ENCODE measurements around the gene GAL3ST3. TPM values are rescaled to one million over a fixed set of nuclear protein-coding genes. Genes with fewer than 3 reads are reported as not detected.

GAL3ST3 gene
- total and polyA plus RNA-seq, 2 experiments from 2014 or later: 15.6 to 63.4 TPM

DNA sequence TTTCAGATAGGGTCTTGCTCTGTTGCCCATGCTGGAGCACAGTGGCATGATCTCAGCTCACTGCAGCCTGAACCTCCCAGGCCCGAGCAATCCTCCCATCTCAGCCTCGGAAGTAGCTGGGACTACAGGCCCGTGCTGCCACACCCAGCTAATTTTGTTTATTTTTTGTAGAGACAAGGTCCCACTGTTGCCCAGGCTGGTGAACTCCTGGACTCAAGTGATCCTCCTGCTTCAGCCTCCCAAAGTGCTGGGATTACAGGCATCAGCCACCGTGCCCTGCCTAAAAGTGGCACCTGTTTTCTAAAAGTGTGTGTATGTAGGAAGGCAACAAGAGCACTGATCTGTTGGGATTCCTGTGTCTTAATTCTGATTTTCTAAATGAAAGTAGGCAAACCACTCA lies 41.3 kb upstream of the GAL3ST3 start (continued):
- TF ChIP-seq, protein P1, sequence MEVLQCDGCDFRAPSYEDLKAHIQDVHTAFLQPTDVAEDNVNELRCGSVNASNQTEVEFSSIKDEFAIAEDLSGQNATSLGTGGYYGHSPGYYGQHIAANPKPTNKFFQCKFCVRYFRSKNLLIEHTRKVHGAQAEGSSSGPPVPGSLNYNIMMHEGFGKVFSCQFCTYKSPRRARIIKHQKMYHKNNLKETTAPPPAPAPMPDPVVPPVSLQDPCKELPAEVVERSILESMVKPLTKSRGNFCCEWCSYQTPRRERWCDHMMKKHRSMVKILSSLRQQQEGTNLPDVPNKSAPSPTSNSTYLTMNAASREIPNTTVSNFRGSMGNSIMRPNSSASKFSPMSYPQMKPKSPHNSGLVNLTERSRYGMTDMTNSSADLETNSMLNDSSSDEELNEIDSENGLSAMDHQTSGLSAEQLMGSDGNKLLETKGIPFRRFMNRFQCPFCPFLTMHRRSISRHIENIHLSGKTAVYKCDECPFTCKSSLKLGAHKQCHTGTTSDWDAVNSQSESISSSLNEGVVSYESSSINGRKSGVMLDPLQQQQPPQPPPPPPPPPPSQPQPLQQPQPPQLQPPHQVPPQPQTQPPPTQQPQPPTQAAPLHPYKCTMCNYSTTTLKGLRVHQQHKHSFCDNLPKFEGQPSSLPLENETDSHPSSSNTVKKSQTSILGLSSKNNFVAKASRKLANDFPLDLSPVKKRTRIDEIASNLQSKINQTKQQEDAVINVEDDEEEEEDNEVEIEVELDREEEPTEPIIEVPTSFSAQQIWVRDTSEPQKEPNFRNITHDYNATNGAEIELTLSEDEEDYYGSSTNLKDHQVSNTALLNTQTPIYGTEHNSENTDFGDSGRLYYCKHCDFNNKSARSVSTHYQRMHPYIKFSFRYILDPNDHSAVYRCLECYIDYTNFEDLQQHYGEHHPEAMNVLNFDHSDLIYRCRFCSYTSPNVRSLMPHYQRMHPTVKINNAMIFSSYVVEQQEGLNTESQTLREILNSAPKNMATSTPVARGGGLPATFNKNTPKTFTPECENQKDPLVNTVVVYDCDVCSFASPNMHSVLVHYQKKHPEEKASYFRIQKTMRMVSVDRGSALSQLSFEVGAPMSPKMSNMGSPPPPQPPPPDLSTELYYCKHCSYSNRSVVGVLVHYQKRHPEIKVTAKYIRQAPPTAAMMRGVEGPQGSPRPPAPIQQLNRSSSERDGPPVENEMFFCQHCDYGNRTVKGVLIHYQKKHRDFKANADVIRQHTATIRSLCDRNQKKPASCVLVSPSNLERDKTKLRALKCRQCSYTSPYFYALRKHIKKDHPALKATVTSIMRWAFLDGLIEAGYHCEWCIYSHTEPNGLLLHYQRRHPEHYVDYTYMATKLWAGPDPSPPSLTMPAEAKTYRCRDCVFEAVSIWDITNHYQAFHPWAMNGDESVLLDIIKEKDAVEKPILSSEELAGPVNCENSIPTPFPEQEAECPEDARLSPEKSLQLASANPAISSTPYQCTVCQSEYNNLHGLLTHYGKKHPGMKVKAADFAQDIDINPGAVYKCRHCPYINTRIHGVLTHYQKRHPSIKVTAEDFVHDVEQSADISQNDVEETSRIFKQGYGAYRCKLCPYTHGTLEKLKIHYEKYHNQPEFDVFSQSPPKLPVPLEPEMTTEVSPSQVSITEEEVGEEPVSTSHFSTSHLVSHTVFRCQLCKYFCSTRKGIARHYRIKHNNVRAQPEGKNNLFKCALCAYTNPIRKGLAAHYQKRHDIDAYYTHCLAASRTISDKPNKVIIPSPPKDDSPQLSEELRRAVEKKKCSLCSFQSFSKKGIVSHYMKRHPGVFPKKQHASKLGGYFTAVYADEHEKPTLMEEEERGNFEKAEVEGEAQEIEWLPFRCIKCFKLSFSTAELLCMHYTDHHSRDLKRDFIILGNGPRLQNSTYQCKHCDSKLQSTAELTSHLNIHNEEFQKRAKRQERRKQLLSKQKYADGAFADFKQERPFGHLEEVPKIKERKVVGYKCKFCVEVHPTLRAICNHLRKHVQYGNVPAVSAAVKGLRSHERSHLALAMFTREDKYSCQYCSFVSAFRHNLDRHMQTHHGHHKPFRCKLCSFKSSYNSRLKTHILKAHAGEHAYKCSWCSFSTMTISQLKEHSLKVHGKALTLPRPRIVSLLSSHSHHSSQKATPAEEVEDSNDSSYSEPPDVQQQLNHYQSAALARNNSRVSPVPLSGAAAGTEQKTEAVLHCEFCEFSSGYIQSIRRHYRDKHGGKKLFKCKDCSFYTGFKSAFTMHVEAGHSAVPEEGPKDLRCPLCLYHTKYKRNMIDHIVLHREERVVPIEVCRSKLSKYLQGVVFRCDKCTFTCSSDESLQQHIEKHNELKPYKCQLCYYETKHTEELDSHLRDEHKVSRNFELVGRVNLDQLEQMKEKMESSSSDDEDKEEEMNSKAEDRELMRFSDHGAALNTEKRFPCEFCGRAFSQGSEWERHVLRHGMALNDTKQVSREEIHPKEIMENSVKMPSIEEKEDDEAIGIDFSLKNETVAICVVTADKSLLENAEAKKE (CRISPR knock-in tag; IDR thresholded peaks at IDR 0.05): no peak
- TF ChIP-seq, protein P2, sequence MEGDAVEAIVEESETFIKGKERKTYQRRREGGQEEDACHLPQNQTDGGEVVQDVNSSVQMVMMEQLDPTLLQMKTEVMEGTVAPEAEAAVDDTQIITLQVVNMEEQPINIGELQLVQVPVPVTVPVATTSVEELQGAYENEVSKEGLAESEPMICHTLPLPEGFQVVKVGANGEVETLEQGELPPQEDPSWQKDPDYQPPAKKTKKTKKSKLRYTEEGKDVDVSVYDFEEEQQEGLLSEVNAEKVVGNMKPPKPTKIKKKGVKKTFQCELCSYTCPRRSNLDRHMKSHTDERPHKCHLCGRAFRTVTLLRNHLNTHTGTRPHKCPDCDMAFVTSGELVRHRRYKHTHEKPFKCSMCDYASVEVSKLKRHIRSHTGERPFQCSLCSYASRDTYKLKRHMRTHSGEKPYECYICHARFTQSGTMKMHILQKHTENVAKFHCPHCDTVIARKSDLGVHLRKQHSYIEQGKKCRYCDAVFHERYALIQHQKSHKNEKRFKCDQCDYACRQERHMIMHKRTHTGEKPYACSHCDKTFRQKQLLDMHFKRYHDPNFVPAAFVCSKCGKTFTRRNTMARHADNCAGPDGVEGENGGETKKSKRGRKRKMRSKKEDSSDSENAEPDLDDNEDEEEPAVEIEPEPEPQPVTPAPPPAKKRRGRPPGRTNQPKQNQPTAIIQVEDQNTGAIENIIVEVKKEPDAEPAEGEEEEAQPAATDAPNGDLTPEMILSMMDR (conservative IDR thresholded peaks at IDR 0.05; ENCODE audit: low read depth in 2 of 2): no peak
- TF ChIP-seq EZH2 (IDR thresholded peaks at IDR 0.05; ENCODE audit: low read depth, unreplicated experiment) (no peak), STAT1 (IDR thresholded peaks at IDR 0.05; ENCODE audit: unreplicated experiment) (no peak), EZH2phosphoT487 (IDR thresholded peaks at IDR 0.05; ENCODE audit: unreplicated experiment) (no peak), JUNB (IDR thresholded peaks at IDR 0.05; ENCODE audit: unreplicated experiment) (no peak), ZNF114 (CRISPR knock-in tag; IDR thresholded peaks at IDR 0.05) (no peak), POLR2AphosphoS5 (IDR thresholded peaks at IDR 0.05; ENCODE audit: low read depth) (no peak), NANOG (IDR thresholded peaks at IDR 0.05; ENCODE audit: borderline replicate concordance) (no peak)
- TF ChIP-seq, protein P3, sequence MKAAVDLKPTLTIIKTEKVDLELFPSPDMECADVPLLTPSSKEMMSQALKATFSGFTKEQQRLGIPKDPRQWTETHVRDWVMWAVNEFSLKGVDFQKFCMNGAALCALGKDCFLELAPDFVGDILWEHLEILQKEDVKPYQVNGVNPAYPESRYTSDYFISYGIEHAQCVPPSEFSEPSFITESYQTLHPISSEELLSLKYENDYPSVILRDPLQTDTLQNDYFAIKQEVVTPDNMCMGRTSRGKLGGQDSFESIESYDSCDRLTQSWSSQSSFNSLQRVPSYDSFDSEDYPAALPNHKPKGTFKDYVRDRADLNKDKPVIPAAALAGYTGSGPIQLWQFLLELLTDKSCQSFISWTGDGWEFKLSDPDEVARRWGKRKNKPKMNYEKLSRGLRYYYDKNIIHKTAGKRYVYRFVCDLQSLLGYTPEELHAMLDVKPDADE (IDR thresholded peaks at IDR 0.05): no peak
